ENCODE results near the gene MET.

The MET gene

GRCh38 chr7:116788572-116789197 lies 116.7 kb downstream of the MET start:
- DNase-seq (ENCODE audit: extremely low read depth, low read depth): no peak

GRCh38 chr7:116790025-116790424 lies 118.0 kb downstream of the MET start:
- TF ChIP-seq CTCF (IDR thresholded peaks at IDR 0.05; ENCODE audit: low read depth, low read length): no peak

More at GRCh38 chr7:116788572-116789197, 116.7 kb downstream of the MET start:
- TF ChIP-seq CTCF (IDR thresholded peaks at IDR 0.05; ENCODE audit: low read depth, low read length): no peak

GRCh38 chr7:116792813-116793212 lies 120.8 kb downstream of the MET start:
- no peak for DNase-seq (ENCODE audit: extremely low read depth, low read depth)
- no peak for TF ChIP-seq CTCF (IDR thresholded peaks at IDR 0.05; ENCODE audit: low read depth, low read length)

More at GRCh38 chr7:116790025-116790424, 118.0 kb downstream of the MET start:
- no peak for DNase-seq (ENCODE audit: extremely low read depth, low read depth)

- DNase-seq (ENCODE audit: extremely low read depth, low read depth): no peak
- no peak for TF ChIP-seq CTCF (IDR thresholded peaks at IDR 0.05; ENCODE audit: low read depth, low read length)
Measured at GRCh38 chr7:116793795-116794340, 121.9 kb downstream of the MET start.

- no peak for TF ChIP-seq CTCF (IDR thresholded peaks at IDR 0.05; ENCODE audit: low read depth, low read length)
- DNase-seq (ENCODE audit: extremely low read depth, low read depth): no peak
Measured at GRCh38 chr7:116796471-116796870, 124.5 kb downstream of the MET start.

- no peak for TF ChIP-seq CTCF (IDR thresholded peaks at IDR 0.05; ENCODE audit: low read depth, low read length)
- DNase-seq (ENCODE audit: extremely low read depth, low read depth): peak; percentile 35
Measured at GRCh38 chr7:116797612-116798011, 125.6 kb downstream of the MET start.

GRCh38 chr7:116798232-116798631 lies 126.2 kb downstream of the MET start:
- no peak for DNase-seq (ENCODE audit: extremely low read depth, low read depth)
- no peak for TF ChIP-seq CTCF (IDR thresholded peaks at IDR 0.05; ENCODE audit: low read depth, low read length)

Measured in AG09319 (cell line).